ENCODE results near the gene MEG3.

Gene MEG3

GRCh38 chr14:100844846-100845245 is 18.9 kb downstream of the MEG3 start:
- H3K27me3 ChIP-seq (ENCODE audit: insufficient read depth, low read depth): peaks cover 23% of the 10 kb centered on the region; the same call in 1 of the 2 replicates
- no peak overlapping the region for H2AFZ ChIP-seq (ENCODE audit: low read depth)
- no peak overlapping the region for H3K4me3 ChIP-seq (IDR thresholded peaks at IDR 0.05; ENCODE audit: insufficient read depth, low read depth, low read length)
- no peaks in the 10 kb centered on the region for H3K79me2 ChIP-seq (ENCODE audit: insufficient read depth, low read depth)
- H3K9ac ChIP-seq: no peak overlapping the region
- H3K4me1 ChIP-seq (ENCODE audit: low read depth, poor library complexity, severe bottlenecking): no peaks in the 10 kb centered on the region
- no peak overlapping the region for H3K4me2 ChIP-seq
- no peaks in the 10 kb centered on the region for H3K36me3 ChIP-seq (ENCODE audit: insufficient read depth)
- no peaks in the 10 kb centered on the region for H4K20me1 ChIP-seq (ENCODE audit: insufficient read depth)
- TF ChIP-seq CTCF (conservative IDR thresholded peaks at IDR 0.05; ENCODE audit: low read depth, low read length): no peak
- H3K27ac ChIP-seq: no peak overlapping the region

GRCh38 chr14:100845341-100845740 is 19.4 kb downstream of the MEG3 start:
- Histone ChIP-seq H3K27me3 (ENCODE audit: insufficient read depth, low read depth) (peaks cover 21% of the 10 kb centered on the region; the same call in 1 of the 2 replicates), H3K4me1 (ENCODE audit: low read depth, poor library complexity, severe bottlenecking) (no peaks in the 10 kb centered on the region), H3K4me2 (no peak overlapping the region), H3K36me3 (ENCODE audit: insufficient read depth) (no peaks in the 10 kb centered on the region), H3K4me3 (IDR thresholded peaks at IDR 0.05; ENCODE audit: insufficient read depth, low read depth, low read length) (no peak overlapping the region), H2AFZ (ENCODE audit: low read depth) (no peak overlapping the region), H3K27ac (no peak overlapping the region), H3K9ac (no peak overlapping the region), H3K79me2 (ENCODE audit: insufficient read depth, low read depth) (no peaks in the 10 kb centered on the region), H4K20me1 (ENCODE audit: insufficient read depth) (no peaks in the 10 kb centered on the region)
- no peak for TF ChIP-seq CTCF (conservative IDR thresholded peaks at IDR 0.05; ENCODE audit: low read depth, low read length)

- Histone ChIP-seq H3K9ac (no peak overlapping the region), H4K20me1 (ENCODE audit: insufficient read depth) (no peaks in the 10 kb centered on the region), H3K4me1 (ENCODE audit: low read depth, poor library complexity, severe bottlenecking) (no peaks in the 10 kb centered on the region), H3K4me3 (IDR thresholded peaks at IDR 0.05; ENCODE audit: insufficient read depth, low read depth, low read length) (no peak overlapping the region), H3K4me2 (no peak overlapping the region), H3K79me2 (ENCODE audit: insufficient read depth, low read depth) (no peaks in the 10 kb centered on the region), H3K27ac (no peak overlapping the region), H3K36me3 (ENCODE audit: insufficient read depth) (no peaks in the 10 kb centered on the region), H3K27me3 (ENCODE audit: insufficient read depth, low read depth) (peaks cover 21% of the 10 kb centered on the region; the same call in 1 of the 2 replicates), H2AFZ (ENCODE audit: low read depth) (no peak overlapping the region)
- TF ChIP-seq CTCF (conservative IDR thresholded peaks at IDR 0.05; ENCODE audit: low read depth, low read length): no peak
Measured at GRCh38 chr14:100846309-100846859, 20.5 kb downstream of the MEG3 start.

GRCh38 chr14:100849115-100849781 is 23.3 kb downstream of the MEG3 start:
- Histone ChIP-seq H3K4me1 (ENCODE audit: low read depth, poor library complexity, severe bottlenecking) (no peaks in the 10 kb centered on the region), H3K4me2 (no peak overlapping the region), H3K9ac (no peak overlapping the region), H3K36me3 (ENCODE audit: insufficient read depth) (no peaks in the 10 kb centered on the region), H4K20me1 (ENCODE audit: insufficient read depth) (no peaks in the 10 kb centered on the region), H3K4me3 (IDR thresholded peaks at IDR 0.05; ENCODE audit: insufficient read depth, low read depth, low read length) (no peak overlapping the region), H3K79me2 (ENCODE audit: insufficient read depth, low read depth) (no peaks in the 10 kb centered on the region), H3K27me3 (ENCODE audit: insufficient read depth, low read depth) (peaks cover 2% of the 10 kb centered on the region; the same call in 1 of the 2 replicates), H2AFZ (ENCODE audit: low read depth) (no peak overlapping the region), H3K27ac (no peak overlapping the region)
- no peak for TF ChIP-seq CTCF (conservative IDR thresholded peaks at IDR 0.05; ENCODE audit: low read depth, low read length)
